MM.1S (cell line): Measurements from ENCODE around the gene HDAC3.

Source experiments
- CTCF ChIP-seq: fragments of 300-600 bp; sonication (generic); IDR thresholded peaks from 2 replicates; pipeline ENCODE4 v1.5.1; 2016; ENCODE audit warnings: antibody characterized with exemption, low read length, mixed read lengths
- EZH2 ChIP-seq: fragments of 300-600 bp; sonication (generic); optimal IDR thresholded peaks from 2 replicates; pipeline ENCODE3; 2017; ENCODE audit warnings: low read depth, mild to moderate bottlenecking, antibody characterized with exemption, low read length, mixed read lengths

GRCh38 chr5:141602606-141603005, 34.0 kb downstream of the HDAC3 start:
- TF ChIP-seq CTCF, result no peak
- TF ChIP-seq EZH2, result no peak
